ENCODE results near the gene ADCY9.

The ADCY9 gene

DNA sequence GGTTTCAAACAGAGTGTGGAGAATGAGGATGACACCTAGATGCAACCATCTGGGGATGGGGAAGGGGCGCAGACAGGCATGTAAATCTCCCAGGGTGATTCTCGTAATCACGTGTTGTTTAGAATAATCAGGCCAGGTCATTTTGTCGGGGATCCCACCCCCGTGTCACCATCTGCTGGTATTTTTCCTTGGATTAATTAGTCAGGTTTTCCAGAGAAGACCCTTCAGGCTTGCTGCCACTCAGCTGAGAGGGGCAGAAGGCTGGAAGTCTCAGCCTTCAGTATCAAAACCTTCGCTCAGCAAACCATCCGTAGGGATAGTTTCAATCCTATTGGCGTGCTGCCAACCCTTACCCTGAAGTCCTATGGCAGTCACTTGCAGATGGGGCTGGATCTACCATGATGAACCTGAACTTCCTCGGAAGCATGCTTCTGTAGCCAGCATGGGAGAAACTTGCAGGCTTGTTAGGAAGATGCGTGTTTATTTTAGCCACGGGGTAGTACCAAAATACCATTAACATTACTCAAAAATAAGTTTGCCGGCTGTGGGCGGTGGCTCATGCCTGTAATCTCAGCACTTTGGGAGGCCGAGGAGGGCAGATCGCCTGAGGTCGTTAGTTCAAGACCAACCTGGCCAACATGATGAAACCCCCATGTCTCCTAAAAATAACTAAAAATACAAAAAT lies 7.5 kb upstream of the ADCY9 start:
- in situ Hi-C loops (cut with MboI; ENCODE audit: low sequenced_read_pairs): no loop called here

DNA sequence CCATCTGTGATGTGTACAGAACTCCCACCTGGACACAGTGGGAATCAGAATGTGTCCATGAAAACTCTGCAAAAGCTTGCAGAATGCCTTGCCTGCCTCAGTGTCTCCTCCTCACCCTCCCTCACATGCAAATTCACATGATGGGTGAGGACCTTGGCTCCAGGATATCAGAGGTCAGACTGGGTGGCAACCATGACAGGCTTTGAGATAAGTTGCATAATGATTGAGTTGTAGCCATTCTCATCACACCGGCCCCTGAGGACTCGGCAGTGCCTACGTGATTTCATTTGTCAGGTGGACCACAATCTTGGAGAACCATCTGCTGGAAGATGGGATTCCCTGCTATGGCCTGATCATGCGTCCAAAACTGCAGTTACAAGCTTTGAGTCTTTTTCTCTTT lies 3.9 kb upstream of the ADCY9 start:
- in situ Hi-C loops (cut with MboI; ENCODE audit: low sequenced_read_pairs): no loop called here

DNA sequence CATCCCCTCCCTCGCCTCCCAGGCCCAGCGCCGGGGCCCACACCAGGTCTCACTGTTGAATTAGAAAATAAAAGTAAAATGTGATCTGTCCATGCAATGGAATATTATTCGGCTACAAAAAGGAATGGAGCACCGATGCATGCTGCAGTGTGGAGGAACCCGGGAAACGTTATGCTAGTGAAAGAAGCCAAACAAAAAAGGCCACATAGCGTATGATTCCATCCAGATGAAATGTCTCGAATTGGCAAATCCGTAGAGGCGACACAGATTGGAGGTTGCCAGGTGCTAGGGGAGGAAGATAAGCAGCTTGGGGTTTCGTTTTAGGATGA lies 972 bp upstream of the ADCY9 start:
- in situ Hi-C loops (cut with MboI; ENCODE audit: low sequenced_read_pairs): no loop called here

DNA sequence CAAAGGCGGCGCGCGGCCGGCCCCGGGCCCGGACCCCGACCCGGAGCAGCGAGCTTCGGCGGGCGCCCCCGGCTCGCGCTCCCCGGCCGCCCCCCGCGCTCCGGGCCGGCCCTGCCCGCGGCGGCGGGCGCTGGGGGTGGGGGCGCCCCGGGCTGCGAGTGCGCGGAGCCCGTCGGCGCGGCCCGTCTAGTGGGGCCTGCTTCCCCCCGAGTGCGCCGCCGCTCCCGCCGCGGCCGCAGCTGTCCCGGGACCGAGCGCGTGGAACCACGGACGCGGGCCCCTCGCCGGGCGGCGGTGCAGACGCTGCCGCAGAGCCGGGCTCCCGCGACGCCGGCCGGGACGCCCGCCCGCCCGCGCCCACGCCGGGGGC lies 308 bp downstream of the ADCY9 start:
- in situ Hi-C loops (cut with MboI; ENCODE audit: low sequenced_read_pairs): no loop called here

DNA sequence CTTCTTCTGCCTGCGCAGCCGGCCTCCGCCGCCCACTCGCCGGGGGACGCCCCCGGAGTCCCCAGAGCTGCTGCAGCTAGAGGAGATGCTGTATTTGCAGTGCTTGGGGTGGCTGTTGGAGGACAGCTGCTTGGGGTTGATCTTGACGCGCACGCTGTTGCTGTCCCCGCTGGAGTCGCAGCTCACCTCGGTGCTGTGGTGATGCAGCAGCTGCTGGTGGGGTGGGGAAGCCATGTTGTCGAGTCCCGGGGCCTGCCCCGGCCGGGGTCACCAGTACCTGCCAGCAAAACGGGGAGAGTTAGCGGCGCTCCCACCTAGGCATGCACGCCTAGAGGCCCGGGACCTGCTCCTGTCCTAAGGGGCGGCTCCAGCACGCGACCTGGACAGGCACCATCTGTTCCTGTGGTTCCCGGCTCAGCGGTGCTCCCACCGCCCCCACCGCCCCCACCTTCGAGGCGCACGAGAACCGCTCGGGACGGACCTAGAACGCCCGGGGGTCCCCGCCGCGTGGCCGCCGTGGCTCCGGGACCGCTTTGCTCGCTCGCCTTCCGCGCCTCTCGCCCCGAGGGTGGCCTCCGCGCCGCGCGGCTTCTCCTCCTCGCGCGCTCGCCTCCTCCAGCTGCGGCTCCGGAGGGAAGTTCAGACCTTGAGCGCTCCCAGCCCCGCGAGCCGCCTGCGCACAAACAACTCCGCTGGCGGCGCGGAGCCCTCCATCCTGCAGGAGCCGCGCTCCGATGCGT lies 863 bp downstream of the ADCY9 start:
- in situ Hi-C loops (cut with MboI; ENCODE audit: low sequenced_read_pairs): no loop called here

DNA sequence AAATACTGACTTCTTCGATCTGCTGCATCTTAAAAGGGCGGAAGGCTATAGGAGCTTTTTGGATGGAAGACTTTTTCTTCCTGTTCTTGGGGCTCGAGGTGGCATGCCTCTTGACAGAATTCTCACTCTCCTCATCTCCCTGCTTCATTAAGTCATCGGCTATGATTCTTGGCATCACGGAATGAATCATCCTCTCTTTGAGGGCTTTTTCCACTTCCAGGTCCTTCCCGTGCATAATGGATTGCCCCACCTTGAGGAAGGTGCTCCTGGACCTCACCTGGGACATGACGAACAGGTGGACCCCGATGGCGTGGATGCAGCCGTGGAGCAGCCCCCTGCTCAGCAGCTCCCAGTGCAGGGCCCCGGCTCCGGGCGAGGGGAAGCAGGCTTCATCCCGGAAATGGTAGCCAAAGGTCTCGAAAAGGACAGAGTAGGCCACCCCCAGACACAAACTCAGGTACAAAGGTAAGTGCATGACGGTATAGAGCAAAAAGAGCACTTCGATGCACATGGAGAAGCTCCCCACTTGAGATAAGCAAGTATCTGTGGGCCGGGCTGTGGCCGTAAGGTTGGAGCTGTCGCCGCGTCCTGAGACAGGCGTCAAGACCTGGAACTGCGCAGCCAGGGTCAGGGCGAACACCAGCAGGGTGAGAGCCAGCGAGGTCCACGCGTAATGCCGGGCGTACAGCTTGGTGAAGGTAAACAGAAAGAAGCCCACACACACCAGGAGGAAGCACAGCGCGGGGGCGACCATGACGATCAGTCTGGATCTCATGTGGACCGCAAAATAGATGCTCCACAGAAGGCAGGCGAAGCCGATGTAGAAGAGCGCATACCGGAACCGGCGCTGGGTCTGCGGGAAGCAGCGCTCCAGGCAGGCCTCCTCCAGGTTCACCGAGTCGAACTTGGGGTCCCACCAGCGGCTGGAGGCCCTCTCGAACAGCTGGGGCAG lies 1.7 kb downstream of the ADCY9 start:
- in situ Hi-C loops (cut with MboI; ENCODE audit: low sequenced_read_pairs): no loop called here

DNA sequence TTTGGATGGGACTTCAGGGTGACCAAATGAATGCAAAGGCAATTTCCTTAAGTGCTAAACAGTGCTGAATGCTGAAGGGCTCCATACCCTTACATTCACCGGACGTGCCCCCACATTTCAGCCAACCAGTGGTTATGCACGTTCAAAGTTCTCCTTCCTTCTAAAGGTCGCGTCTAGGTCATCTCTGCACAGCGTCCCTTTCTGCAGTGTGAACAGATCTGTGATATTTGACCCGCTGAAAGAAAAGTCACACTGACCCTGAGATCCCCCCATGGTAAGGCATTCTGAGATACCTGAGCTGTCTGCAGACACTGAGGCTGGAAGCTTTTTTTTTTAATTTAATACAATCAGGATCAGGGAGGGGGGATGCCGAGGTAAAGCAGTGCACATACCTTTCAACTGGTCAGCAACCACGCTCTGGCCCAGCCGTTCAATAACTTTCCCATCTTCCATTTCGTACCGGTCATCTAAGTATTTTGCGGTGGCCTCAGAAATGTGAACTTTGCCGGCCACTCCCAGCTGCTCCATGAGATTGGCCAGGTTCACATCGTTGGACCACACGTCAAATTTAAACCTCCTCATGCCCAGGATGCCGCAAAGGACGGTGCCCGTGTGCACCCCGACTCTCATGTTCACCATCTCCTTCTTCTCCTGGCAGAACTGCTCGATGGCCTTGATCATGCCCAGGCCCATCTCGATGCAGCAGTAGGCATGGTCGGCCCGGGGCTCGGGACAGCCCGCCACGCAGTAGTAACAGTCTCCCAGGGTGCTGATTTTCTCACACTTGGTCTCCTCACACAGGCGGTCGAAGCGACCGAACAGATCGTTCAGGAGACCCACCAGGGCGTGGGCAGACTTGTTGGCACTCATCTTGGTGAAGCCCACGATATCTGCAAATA lies 2.6 kb downstream of the ADCY9 start:
- in situ Hi-C loops (cut with MboI; ENCODE audit: low sequenced_read_pairs): no loop called here

DNA sequence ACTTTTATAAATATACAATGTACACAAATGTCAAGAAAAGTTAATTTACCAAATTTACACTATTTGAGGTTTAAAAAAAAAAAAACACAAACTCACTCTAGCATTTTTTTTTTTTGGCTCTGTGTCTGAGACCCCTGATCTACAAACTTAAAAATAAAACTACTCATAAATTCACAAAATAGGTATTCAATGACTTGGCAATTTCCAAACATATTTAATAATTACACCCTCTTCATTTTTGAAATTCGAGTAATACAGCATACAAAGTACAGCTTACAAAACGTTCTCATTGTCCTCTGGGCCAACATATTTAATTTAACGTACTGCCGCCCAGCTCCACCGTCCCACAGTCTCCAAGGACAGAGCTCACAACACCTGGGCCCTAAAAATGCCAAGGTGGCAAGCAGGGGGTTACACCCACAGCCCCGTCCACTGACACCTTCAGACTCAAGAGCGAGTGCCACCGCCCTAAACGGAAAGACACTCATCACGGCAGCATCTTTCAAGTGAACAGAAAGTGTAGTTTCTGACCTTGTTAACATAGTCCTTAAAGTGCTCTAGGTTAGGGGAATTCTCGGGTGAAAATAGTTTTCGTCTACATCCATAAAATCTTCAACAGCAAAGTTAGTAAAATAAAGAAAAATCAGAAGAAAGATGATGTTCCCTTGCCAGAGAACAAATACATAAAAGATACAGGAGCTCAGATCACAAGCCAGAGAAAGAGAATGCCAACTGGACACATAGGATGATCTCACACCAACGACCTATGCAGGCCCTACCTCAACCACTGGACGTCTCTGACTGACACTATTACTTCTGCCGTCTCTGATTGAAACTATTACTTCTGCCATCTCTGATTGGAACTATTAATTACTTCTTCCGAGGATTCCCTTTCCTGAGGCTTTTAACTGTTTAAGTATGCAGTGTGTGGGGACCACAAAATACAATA lies 4.2 kb downstream of the ADCY9 start:
- in situ Hi-C loops (cut with MboI; ENCODE audit: low sequenced_read_pairs): no loop called here

DNA sequence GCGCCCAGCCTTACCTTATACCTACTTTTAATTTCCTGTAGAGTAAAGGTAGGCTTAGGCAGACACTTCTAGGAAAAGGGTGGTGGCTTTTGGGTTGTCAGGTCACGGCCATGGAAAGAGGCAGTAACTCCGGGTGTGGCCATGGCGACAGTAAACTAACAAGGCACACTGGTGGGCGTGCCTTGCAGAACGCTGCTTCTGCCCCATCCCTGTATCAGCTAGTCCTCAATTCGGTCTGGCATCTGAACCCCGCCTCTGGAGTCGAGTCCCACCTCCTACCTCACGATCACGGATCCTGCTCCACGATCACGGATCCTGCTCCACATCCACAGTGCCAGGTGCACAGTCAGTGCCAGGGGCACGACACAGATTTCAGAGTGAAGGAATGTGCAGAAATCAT lies 5.6 kb downstream of the ADCY9 start:
- in situ Hi-C loops (cut with MboI; ENCODE audit: low sequenced_read_pairs): no loop called here

DNA sequence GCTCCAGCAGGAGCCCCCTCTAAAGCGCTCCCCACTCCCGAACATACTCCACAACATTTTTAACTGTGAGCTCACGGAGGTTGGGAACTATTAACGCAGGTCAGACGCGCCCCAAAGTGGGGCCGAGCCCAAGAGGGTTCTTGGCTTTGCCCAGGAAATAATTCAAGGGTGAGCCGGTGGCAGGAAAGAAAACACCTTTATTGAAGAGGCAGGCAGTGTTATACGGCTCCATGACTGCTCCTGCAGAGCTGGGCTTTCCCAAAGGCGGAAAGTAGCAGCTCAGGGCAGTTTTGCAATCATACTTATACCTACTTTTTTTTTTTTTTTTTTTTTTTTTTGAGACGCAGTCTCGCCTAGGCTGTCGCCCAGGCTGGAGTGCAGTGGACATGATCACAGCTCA lies 6.2 kb downstream of the ADCY9 start:
- in situ Hi-C loops (cut with MboI; ENCODE audit: low sequenced_read_pairs): no loop called here

DNA sequence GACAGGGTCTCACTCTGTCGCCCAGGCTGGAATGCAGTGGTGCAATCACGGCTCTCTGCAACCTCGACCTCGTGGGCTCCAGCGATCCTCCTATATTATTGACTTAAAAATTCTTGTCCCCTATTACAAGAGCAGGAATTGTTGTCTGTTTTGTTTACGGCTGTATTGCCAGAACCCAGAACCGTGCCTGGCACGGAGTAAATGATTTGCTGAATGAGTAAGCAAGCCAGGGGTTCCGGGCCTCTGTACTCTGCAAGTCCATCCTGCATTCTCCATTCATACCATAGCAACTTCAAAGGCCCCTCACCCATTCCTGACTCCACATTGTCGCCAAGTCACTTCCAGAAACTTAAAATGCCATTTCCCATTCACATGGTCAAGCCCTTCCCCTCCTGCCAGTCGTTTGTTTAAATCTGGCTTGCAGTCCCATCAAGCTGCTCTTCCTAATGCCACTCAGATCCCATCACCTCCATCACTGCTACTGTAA lies 6.9 kb downstream of the ADCY9 start:
- in situ Hi-C loops (cut with MboI; ENCODE audit: low sequenced_read_pairs): no loop called here

DNA sequence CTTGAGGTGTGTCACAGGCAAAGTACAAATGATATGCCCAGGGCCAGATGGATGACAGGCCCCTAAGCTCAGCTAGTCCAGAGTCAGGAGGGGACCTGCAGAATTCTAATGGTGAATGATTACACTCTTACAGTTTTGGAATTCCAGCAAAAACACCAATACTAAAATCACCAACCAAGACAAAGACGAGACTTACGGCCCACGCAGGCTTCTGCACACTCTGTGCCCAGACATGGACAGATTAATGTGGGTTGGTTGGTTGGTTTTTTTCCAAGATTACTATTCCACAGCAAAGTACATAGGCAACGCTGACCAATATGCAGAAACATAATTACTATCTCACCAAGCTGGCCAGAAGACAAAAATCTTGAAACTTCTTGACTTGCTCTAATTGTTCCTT lies 9.7 kb downstream of the ADCY9 start:
- in situ Hi-C loops (cut with MboI; ENCODE audit: low sequenced_read_pairs): no loop called here

DNA sequence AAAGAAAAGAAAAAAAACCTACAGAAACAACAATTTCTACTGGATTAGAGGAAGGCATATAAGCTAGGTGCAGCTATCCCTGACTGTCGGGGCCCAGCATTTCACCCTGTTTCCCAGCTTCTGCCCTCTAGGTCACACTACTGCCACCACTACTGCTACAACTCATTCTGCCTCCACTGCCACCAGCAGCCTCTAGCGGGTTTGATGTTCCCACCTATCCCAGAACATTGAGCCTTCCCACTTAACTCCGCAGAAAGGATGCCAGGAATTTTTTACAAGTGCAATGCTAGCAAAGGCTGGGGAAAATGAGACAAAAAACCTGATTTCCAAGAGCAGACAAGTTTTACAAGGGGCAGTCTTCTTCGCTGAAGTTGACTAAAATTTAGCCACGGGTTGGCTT lies 10.4 kb downstream of the ADCY9 start:
- in situ Hi-C loops (cut with MboI; ENCODE audit: low sequenced_read_pairs): no loop called here

DNA sequence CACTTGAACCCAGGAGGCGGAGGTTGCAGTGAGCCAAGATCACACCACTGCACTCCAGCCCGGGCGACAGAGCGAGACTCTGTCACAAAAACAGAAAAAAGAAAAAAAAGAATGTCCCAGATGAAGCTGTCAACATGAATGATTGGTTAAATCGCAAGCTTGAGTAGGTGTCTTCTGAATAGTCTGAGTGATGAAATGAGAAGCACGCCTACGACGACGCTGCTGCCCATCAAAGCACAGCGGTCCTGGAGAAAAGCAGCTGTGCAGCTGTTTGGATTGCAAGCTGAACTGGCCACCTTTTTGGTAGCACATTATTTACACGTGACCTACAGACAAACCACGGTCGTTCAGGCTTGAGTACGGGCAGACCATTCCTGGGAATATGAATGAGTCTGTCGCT lies 12.5 kb downstream of the ADCY9 start:
- in situ Hi-C loops (cut with MboI; ENCODE audit: low sequenced_read_pairs): no loop called here

DNA sequence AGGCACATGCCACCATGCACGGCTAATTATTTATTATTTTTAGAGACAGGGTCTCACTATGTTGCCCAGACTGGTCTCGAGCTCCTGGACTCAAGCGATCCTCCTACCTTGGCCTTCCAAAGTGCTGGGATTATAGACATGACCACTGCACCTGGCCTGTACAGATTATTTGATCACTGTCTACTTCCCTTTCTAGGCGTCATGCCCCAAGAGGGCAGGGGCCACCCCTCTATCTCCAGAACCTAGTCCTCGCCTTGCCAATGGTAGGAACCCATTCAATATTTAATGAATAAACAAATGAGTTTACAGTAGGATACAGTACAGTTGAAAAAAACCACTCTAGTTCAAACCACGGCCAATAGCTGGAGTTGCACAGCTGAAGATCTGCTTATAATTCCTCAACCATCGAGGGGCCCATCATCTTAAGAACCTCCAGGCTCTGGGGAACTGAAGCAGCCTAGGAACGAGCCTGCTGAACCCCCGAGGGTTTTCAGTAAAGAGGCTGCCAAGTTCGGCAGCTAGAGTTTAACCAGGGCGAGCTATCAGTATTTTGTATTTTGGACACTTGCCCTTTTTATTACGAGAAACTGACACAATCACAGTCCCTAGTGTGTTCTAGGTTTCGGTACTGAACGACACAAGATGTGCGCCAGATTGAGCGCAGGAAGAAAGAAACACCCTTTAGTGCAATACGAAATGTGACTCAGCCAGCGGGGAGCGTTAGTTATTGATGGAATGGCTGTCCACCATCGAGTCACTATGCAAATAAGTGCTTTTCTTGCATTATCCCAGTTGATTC lies 14.6 kb downstream of the ADCY9 start:
- in situ Hi-C loops (cut with MboI; ENCODE audit: low sequenced_read_pairs): no loop called here

DNA sequence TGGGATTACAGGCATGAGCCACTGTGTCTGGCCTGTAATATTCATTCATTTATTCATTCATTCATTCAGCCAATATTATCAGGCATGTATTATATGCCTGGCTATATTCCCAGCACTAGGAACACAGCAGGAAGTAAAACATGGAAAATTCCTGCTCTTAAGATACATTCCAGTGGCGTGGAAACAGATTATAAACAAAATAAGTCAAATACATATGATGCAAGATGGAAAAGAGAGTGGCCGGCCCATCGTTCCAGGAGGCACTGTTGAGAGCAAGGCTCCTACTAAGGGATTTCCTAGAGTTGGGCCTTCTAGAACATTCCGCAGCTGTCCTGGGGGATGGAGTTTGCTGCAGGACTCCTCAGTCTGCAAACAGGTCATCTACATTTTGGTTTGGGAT lies 17.7 kb downstream of the ADCY9 start:
- in situ Hi-C loops (cut with MboI; ENCODE audit: low sequenced_read_pairs): no loop called here

DNA sequence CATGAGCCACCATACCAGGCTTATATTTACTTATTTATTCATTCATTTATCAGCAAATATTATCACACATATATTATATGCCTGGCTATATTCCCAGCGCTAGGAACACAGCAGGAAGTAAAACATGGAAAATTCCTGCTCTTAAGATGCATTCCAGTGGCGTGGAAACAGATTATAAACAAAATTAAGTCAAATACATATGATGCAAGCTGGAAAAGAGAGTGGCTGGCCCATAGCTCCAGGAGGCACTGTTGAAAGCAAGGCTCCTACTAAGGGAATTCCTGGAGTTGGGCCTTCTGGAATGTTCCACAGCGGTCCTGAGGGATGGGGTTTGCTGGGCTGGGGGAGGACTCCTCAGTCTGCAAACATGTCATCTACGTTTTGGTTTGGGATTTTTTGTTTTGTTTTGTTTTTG lies 18.4 kb downstream of the ADCY9 start:
- in situ Hi-C loops (cut with MboI; ENCODE audit: low sequenced_read_pairs): no loop called here

DNA sequence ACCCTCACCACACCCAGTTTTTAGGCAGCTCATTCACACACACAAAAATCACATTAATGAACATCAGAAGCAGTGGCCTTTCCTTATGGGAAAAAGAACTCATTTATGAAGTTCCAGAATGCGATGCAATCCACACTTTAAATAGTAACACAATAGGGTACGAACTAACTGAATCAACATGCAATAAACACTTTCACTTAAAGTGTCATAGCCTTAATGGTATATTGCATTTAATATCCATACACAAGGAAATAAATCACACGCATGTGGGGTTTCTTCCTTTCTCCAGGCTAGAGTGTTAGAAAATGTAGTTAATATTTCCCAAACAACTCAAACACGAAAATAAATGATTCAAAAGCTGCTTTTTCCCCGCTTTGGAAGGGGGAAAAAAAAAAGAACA lies 19.7 kb downstream of the ADCY9 start:
- in situ Hi-C loops (cut with MboI; ENCODE audit: low sequenced_read_pairs): no loop called here

Data from HL-60/S4 treated with phorbol 12-myristate 13-acetate at 8.2 ng/mL for 4 days and 3 days (cell line).